ENCODE results near the gene CEP20.
A peak's percentile ranks its signal among the peaks of the same experiment; 100 is the strongest.

Gene CEP20

GRCh38 chr16:15885560-15886001 is 2.8 kb downstream of the CEP20 start:
- no peak for DNase-seq (ENCODE audit: low spot score)
- Mint-ChIP-seq H3K4me1 (ENCODE audit: low read depth) (peaks cover 28% of the 10 kb centered on the region), H3K36me3 (ENCODE audit: low read depth) (peaks cover 35% of the 10 kb centered on the region), H3K9me3 (no peaks in the 10 kb centered on the region), H3K4me3 (peak overlapping the region; percentile 17), H3K27ac (no peak overlapping the region), H3K27me3 (ENCODE audit: low read depth) (no peaks in the 10 kb centered on the region)

GRCh38 chr16:15882563-15882962 is 5.8 kb downstream of the CEP20 start:
- no peak overlapping the region for H3K4me3 Mint-ChIP-seq
- peaks cover 47% of the 10 kb centered on the region for H3K36me3 Mint-ChIP-seq (ENCODE audit: low read depth)
- H3K27me3 Mint-ChIP-seq (ENCODE audit: low read depth) = no peaks in the 10 kb centered on the region
- no peak for DNase-seq (ENCODE audit: low spot score)
- H3K4me1 Mint-ChIP-seq (ENCODE audit: low read depth) = peaks cover 29% of the 10 kb centered on the region
- no peaks in the 10 kb centered on the region for H3K9me3 Mint-ChIP-seq
- H3K27ac Mint-ChIP-seq = no peak overlapping the region

- DNase-seq (ENCODE audit: low spot score) = no peak
- no peaks in the 10 kb centered on the region for H3K9me3 Mint-ChIP-seq
- peaks cover 23% of the 10 kb centered on the region for H3K4me1 Mint-ChIP-seq (ENCODE audit: low read depth)
- H3K36me3 Mint-ChIP-seq (ENCODE audit: low read depth) = peaks cover 44% of the 10 kb centered on the region
- no peak overlapping the region for H3K27ac Mint-ChIP-seq
- H3K27me3 Mint-ChIP-seq (ENCODE audit: low read depth) = no peaks in the 10 kb centered on the region
- H3K4me3 Mint-ChIP-seq = no peak overlapping the region
Observed at GRCh38 chr16:15881794-15882379, 6.5 kb downstream of the CEP20 start.

- Mint-ChIP-seq H3K4me1 (ENCODE audit: low read depth) (peaks cover 14% of the 10 kb centered on the region), H3K27me3 (ENCODE audit: low read depth) (no peaks in the 10 kb centered on the region), H3K27ac (peak overlapping the region; percentile 27), H3K36me3 (ENCODE audit: low read depth) (peaks cover 37% of the 10 kb centered on the region), H3K9me3 (no peaks in the 10 kb centered on the region), H3K4me3 (no peak overlapping the region)
- DNase-seq (ENCODE audit: low spot score) = no peak
Observed at GRCh38 chr16:15880434-15881308, 7.7 kb downstream of the CEP20 start.

GRCh38 chr16:15879255-15879811 is 9.1 kb downstream of the CEP20 start:
- H3K36me3 Mint-ChIP-seq (ENCODE audit: low read depth) = peaks cover 39% of the 10 kb centered on the region
- no peak for DNase-seq (ENCODE audit: low spot score)
- no peaks in the 10 kb centered on the region for H3K9me3 Mint-ChIP-seq
- peaks cover 16% of the 10 kb centered on the region for H3K4me1 Mint-ChIP-seq (ENCODE audit: low read depth)
- no peak overlapping the region for H3K4me3 Mint-ChIP-seq
- H3K27me3 Mint-ChIP-seq (ENCODE audit: low read depth) = no peaks in the 10 kb centered on the region
- peak overlapping the region; percentile 74 for H3K27ac Mint-ChIP-seq

GRCh38 chr16:15876503-15876902 is 11.9 kb downstream of the CEP20 start:
- Mint-ChIP-seq H3K4me1 (ENCODE audit: low read depth) (peaks cover 14% of the 10 kb centered on the region), H3K36me3 (ENCODE audit: low read depth) (peaks cover 37% of the 10 kb centered on the region), H3K9me3 (no peaks in the 10 kb centered on the region), H3K27ac (no peak overlapping the region), H3K4me3 (no peak overlapping the region), H3K27me3 (ENCODE audit: low read depth) (no peaks in the 10 kb centered on the region)
- DNase-seq (ENCODE audit: low spot score) = no peak

- H3K4me3 Mint-ChIP-seq = no peak overlapping the region
- no peaks in the 10 kb centered on the region for H3K27me3 Mint-ChIP-seq (ENCODE audit: low read depth)
- DNase-seq (ENCODE audit: low spot score) = no peak
- H3K9me3 Mint-ChIP-seq = no peaks in the 10 kb centered on the region
- H3K4me1 Mint-ChIP-seq (ENCODE audit: low read depth) = peaks cover 12% of the 10 kb centered on the region
- H3K27ac Mint-ChIP-seq = no peak overlapping the region
- peaks cover 37% of the 10 kb centered on the region for H3K36me3 Mint-ChIP-seq (ENCODE audit: low read depth)
Observed at GRCh38 chr16:15874745-15875314, 13.6 kb downstream of the CEP20 start.

GRCh38 chr16:15873737-15874136 is 14.7 kb downstream of the CEP20 start:
- Mint-ChIP-seq H3K27me3 (ENCODE audit: low read depth) (no peaks in the 10 kb centered on the region), H3K9me3 (no peaks in the 10 kb centered on the region), H3K27ac (no peak overlapping the region), H3K4me3 (no peak overlapping the region), H3K4me1 (ENCODE audit: low read depth) (peaks cover 4% of the 10 kb centered on the region), H3K36me3 (ENCODE audit: low read depth) (peaks cover 36% of the 10 kb centered on the region)
- DNase-seq (ENCODE audit: low spot score) = no peak

GRCh38 chr16:15873301-15873700 is 15.1 kb downstream of the CEP20 start:
- Mint-ChIP-seq H3K4me1 (ENCODE audit: low read depth) (peaks cover 4% of the 10 kb centered on the region), H3K36me3 (ENCODE audit: low read depth) (peaks cover 36% of the 10 kb centered on the region), H3K27ac (no peak overlapping the region), H3K9me3 (no peaks in the 10 kb centered on the region), H3K27me3 (ENCODE audit: low read depth) (no peaks in the 10 kb centered on the region), H3K4me3 (no peak overlapping the region)
- DNase-seq (ENCODE audit: low spot score) = no peak

- Mint-ChIP-seq H3K27ac (no peak overlapping the region), H3K4me3 (no peak overlapping the region), H3K27me3 (ENCODE audit: low read depth) (no peaks in the 10 kb centered on the region), H3K36me3 (ENCODE audit: low read depth) (peaks cover 40% of the 10 kb centered on the region), H3K9me3 (no peaks in the 10 kb centered on the region), H3K4me1 (ENCODE audit: low read depth) (peaks cover 4% of the 10 kb centered on the region)
- no peak for DNase-seq (ENCODE audit: low spot score)
Observed at GRCh38 chr16:15870011-15870410, 18.4 kb downstream of the CEP20 start.

- Mint-ChIP-seq H3K27me3 (ENCODE audit: low read depth) (no peaks in the 10 kb centered on the region), H3K4me3 (no peak overlapping the region), H3K36me3 (ENCODE audit: low read depth) (peaks cover 26% of the 10 kb centered on the region), H3K4me1 (ENCODE audit: low read depth) (no peaks in the 10 kb centered on the region), H3K9me3 (no peaks in the 10 kb centered on the region), H3K27ac (no peak overlapping the region)
- no peak for DNase-seq (ENCODE audit: low spot score)
Observed at GRCh38 chr16:15866451-15866850, 22.0 kb downstream of the CEP20 start.

- no peak overlapping the region for H3K27ac Mint-ChIP-seq
- no peak for DNase-seq (ENCODE audit: low spot score)
- H3K27me3 Mint-ChIP-seq (ENCODE audit: low read depth) = peaks cover 3% of the 10 kb centered on the region
- H3K4me3 Mint-ChIP-seq = no peak overlapping the region
- no peaks in the 10 kb centered on the region for H3K9me3 Mint-ChIP-seq
- peaks cover 26% of the 10 kb centered on the region for H3K36me3 Mint-ChIP-seq (ENCODE audit: low read depth)
- no peaks in the 10 kb centered on the region for H3K4me1 Mint-ChIP-seq (ENCODE audit: low read depth)
Observed at GRCh38 chr16:15865742-15866141, 22.7 kb downstream of the CEP20 start.

GRCh38 chr16:15864939-15865338 is 23.5 kb downstream of the CEP20 start:
- DNase-seq (ENCODE audit: low spot score) = no peak
- Mint-ChIP-seq H3K36me3 (ENCODE audit: low read depth) (peaks cover 21% of the 10 kb centered on the region), H3K4me1 (ENCODE audit: low read depth) (no peaks in the 10 kb centered on the region), H3K9me3 (no peaks in the 10 kb centered on the region), H3K27me3 (ENCODE audit: low read depth) (peaks cover 4% of the 10 kb centered on the region), H3K27ac (no peak overlapping the region), H3K4me3 (no peak overlapping the region)

GRCh38 chr16:15861996-15862395 is 26.4 kb downstream of the CEP20 start:
- no peaks in the 10 kb centered on the region for H3K9me3 Mint-ChIP-seq
- H3K27me3 Mint-ChIP-seq (ENCODE audit: low read depth) = peaks cover 25% of the 10 kb centered on the region
- DNase-seq (ENCODE audit: low spot score) = no peak
- peaks cover 11% of the 10 kb centered on the region for H3K36me3 Mint-ChIP-seq (ENCODE audit: low read depth)
- H3K4me3 Mint-ChIP-seq = no peak overlapping the region
- no peak overlapping the region for H3K27ac Mint-ChIP-seq
- H3K4me1 Mint-ChIP-seq (ENCODE audit: low read depth) = peaks cover 6% of the 10 kb centered on the region
